GM04504 (cell line): ENCODE measurements around the gene CYP1A1.
"Not testable (repeated sequence)": the region's sequence is repeated elsewhere in the genome, so short reads cannot be mapped to it uniquely, and the experiment has no call there.

Experiments used
- DNase-seq: peaks from one replicate; pipeline ENCODE4 v3.0.0-alpha.2; 2012; ENCODE audit warnings: low read depth

Gene CYP1A1

DNA sequence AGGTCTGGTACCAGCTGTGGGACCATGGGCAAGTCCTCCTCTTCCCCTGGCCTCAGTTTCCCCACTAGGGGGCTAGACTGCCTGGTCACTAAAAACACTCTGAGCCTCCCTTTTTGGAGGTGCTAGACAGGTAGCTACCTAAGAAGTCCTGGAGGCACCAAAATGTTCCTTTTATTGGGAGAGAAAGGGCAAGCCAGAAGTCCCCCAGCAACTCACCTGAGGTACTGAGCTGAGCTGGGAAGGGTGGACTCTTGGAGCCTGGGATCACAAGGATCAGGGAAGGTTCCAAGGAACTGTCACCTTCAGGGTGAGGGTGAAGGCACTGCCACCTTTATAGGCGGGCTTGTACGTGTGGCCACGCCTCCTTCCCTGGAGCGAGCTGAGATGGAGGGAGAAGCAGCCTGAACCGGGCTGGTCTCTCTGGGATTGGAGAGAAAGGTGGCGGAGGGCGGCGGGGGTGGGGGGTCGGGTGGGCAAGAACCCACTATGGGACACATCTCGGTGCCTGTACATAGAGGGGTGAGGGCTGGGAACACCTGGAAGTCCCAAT lies at the start of gene CYP1A1:
TSS of gene CYP1A1 (minus strand) at position 304 of the 550 bp plus-strand sequence. CDS start 2,431 bp downstream, outside the sequence.
- DNase-seq: no peak

DNA sequence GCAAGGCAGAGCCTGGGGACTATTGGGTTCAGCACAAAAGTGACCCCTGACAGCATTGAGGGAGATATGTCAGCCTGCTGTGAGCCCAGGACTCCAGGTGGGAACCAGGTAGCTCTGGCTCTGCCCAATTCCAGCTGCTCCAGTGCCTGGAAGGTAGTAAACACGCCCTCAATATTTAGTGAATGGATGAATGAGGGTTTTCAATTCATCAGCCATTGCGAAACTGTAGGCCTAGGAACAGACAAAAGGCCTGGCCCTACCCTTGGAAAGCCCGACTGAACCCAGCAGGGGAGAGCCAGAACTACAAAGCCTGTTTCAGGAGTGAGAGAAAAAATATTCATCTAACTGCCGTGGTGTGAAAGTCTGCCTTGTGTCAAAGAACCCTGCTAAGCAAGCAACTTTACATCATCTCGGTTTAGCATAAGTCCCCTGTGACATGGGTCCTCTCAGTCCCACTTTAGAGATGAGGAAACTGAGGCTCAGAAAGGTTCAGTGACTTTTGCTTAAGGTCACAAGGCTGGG lies 48.5 kb upstream of the CYP1A1 start:
- no peak for DNase-seq

GRCh38 chr15:74773329-74773728 lies 48.0 kb upstream of the CYP1A1 start:
- DNase-seq: no peak

DNA sequence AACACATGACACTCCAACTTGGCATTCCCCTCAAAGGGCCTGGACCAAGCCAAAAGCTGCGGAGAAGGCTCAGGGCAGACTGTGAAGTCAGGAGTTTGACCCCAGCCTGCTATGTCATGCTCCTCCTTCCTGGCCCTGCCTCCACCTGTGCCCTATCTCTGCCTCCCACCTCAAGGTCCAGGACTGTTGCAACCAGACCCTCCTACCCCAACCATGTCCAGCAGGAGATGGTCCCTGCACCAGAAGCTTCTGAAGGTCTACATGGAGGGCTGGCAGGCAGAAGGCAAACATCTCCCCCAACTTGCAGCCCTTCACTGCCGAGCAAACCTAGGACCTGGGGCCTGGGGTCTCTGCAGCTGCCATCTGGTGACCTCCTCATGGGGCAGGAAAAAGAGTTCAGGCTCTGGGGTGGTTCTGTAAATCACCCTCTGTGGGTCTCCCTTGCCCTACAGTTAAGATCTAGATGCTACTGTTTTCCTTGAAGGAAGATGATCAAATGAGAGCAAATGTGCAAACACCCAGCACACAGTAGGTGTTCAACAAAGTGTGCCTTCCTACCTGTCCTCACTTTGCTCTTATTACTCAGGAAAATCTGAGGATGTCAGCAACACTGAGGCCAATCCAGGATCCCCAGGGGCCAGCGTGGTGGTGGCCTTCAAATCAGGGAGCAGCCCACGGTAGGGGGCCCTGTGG lies 45.0 kb upstream of the CYP1A1 start:
- no peak for DNase-seq

GRCh38 chr15:74769463-74770025 lies 44.2 kb upstream of the CYP1A1 start:
- no peak for DNase-seq

DNA sequence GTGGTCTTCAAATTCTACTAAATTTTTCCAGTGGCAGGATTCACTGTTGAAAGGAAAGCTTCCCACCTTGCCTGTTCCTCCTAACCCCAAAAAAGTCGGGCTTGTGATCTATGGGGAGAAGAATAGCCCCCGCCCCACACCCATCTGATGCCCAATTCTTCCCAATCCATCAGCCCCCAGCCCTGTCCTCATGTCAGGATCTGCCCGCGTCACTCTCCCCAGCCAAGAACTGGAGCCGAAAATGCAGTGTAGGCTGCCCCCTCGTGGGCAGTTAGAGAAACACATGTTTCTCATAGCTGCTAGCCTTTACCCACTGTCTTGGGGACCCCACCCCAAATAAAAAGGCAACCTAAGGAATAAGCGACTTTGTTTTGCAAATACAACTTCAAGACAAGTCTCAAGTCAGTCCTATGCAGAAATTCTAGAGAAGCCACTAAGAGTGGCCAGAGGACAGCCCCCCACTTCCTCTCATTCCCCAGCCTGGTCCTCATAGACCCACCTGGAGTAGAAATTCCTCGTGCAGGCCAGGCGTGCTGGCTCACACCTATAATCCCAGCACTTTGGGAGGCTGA lies 43.5 kb upstream of the CYP1A1 start:
- DNase-seq: no peak

GRCh38 chr15:74768099-74768770 lies 42.9 kb upstream of the CYP1A1 start:
- no peak for DNase-seq

GRCh38 chr15:74767167-74768098 lies 42.1 kb upstream of the CYP1A1 start:
- DNase-seq: no peak

GRCh38 chr15:74763416-74763815 lies 38.1 kb upstream of the CYP1A1 start:
- no peak for DNase-seq

- no peak for DNase-seq
Observed at GRCh38 chr15:74762791-74763150, 37.4 kb upstream of the CYP1A1 start.

- no peak for DNase-seq
Observed at GRCh38 chr15:74758736-74759135, 33.4 kb upstream of the CYP1A1 start.

DNA sequence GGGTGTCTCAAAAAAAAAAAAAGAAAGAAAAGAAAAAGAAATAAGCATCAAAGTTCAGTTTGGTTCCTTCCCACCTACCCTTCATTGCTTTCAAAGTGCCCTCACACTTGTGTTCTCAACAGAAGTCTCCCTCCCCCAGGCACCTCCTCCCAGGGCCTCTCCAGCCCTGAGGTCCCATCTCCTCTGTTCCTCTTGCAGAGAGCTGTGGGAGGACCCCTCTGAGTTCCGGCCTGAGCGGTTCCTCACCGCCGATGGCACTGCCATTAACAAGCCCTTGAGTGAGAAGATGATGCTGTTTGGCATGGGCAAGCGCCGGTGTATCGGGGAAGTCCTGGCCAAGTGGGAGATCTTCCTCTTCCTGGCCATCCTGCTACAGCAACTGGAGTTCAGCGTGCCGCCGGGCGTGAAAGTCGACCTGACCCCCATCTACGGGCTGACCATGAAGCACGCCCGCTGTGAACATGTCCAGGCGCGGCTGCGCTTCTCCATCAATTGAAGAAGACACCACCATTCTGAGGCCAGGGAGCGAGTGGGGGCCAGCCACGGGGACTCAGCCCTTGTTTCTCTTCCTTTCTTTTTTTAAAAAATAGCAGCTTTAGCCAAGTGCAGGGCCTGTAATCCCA lies 29.4 kb upstream of the CYP1A1 start:
- no peak for DNase-seq

DNA sequence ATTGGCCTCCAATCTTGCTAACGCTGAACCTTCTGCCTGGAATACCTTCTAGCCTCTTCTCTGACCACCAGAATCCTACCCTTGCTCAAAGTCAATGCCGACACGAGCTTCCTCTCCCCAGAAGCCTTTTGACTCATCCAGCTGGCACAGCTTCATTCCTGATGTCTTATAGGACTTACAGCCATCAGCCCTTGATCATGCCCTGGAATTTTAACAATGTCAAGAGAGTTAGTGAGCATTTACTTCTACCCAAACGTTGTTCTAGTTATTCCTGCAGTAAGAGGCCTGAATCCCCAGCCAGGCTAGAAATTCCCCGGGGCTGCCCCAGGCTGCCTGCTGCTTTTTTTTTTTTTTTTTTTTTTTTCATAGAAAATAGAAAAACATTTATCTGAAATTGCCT lies 27.2 kb upstream of the CYP1A1 start:
- DNase-seq: peak; percentile 30

- DNase-seq: no peak
Observed at GRCh38 chr15:74752011-74752410, 26.7 kb upstream of the CYP1A1 start.

- no peak for DNase-seq
Observed at GRCh38 chr15:74750751-74751150, 25.4 kb upstream of the CYP1A1 start.

GRCh38 chr15:74749832-74750231 lies 24.5 kb upstream of the CYP1A1 start:
- no peak for DNase-seq

DNA sequence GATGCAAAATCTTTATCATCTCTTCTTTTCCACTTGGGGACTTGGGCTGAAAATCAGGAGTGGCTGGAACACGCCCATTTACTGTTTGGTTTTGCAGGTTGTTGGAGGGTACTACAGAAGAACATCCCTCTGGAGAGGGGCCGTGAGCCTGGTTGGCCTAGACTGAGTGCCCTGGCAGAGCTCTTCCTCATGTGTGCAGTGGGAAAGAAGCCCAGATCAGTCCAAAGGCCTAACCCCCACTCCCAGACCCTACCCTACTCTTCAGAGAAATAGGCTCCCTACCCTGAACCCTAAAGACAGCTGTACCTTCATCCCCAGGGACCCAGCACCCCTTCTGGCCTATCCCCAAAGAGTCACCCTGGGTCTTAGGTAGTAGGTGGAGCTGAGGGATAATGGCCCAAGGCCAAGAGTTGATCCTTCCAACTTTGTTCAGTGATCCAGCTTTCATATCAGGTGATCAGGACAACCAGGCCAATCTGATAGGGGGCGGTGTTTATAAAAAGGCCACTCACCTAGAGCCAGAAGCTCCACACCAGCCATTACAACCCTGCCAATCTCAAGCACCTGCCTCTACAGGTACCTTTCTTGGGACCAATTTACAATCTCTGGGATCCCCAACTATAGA lies 23.1 kb upstream of the CYP1A1 start, which contains the start of gene CYP1A2:
TSS of gene CYP1A2 (plus strand) at position 524 of the 625 bp plus-strand sequence. CDS start 894 bp downstream, outside the sequence.
- no peak for DNase-seq

GRCh38 chr15:74746389-74746788 lies 21.1 kb upstream of the CYP1A1 start:
- DNase-seq: no peak

GRCh38 chr15:74742422-74742821 lies 17.1 kb upstream of the CYP1A1 start:
- DNase-seq: no peak

DNA sequence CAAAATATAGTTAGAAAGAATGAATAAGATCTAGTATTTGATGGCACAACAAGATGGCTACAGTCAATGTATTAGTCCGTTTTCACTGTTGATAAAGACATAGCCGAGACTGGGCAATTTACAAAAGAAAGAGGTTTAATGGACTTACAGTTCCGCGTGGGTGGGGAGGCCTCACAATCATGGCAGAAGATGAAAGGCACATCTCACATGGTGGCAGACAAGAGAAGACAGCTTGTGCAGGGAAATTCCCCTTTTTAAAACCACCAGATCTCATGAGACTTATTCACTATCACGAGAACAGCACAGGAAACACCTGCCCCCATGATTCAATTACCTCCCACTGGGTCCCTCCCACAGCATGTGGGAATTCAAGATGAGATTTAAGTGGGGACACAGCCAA lies 12.9 kb upstream of the CYP1A1 start:
- DNase-seq: not testable (repeated sequence)
